Sigmoid colon (tissue), 7 donors: ENCODE data around the gene PPFIBP2. TPM values are rescaled to one million over a fixed set of nuclear protein-coding genes. Genes with fewer than 3 reads are reported as not detected.

ENCODE experiments used
- DNase-seq: peaks from one replicate; pipeline ENCODE4 v3.0.0-alpha.2; 2019
- H3K27ac ChIP-seq, 4 donors: fragments of 200-600 bp; sonication (generic); one replicate each; pipeline ENCODE4 v1.5.1; 2016 to 2019; ENCODE audit warnings: mild to moderate bottlenecking in 1 of 4
- H3K27me3 ChIP-seq, 3 donors: fragments of 200-600 bp; sonication (generic); one replicate each; pipeline ENCODE4 v1.5.1; 2019; ENCODE audit warnings: mild to moderate bottlenecking in 1 of 3
- H3K36me3 ChIP-seq, 4 donors: fragments of 200-600 bp; sonication (generic); one replicate each; pipeline ENCODE4 v1.5.1; 2016 to 2019
- H3K4me1 ChIP-seq, 4 donors: fragments of 200-600 bp; sonication (generic); one replicate each; pipeline ENCODE4 v1.5.1; 2017 to 2019
- H3K4me3 ChIP-seq, 4 donors: fragments of 200-600 bp; sonication (generic); one replicate each; pipeline ENCODE4 v1.5.1; 2017 to 2019; ENCODE audit warnings: mild to moderate bottlenecking in 2 of 4, moderate library complexity in 1 of 4
- H3K9me3 ChIP-seq, 4 donors: fragments of 200-600 bp in 3 of 4; sonication (generic) in 3 of 4; one replicate each; pipeline versions ENCODE4 v1.5.1 to v1.6.1; 2013 to 2019
- CTCF ChIP-seq, 4 experiments: fragments of 450-650 bp in 3 of 4; fragments of 200-600 bp in 1 of 4; IDR thresholded peaks; one replicate each; pipeline ENCODE4 v1.5.1; 2016 to 2019; ENCODE audit warnings: antibody characterized with exemption in 4 of 4, mild to moderate bottlenecking in 3 of 4, moderate library complexity in 2 of 4
- EP300 ChIP-seq, 4 donors: sonication (generic); formaldehyde crosslinking; IDR thresholded peaks; one replicate each; pipeline ENCODE4 v1.6.1; 2017; ENCODE audit warnings: antibody characterized with exemption in 4 of 4
- POLR2A ChIP-seq, 2 donors: fragments of 450-650 bp; IDR thresholded peaks; one replicate each; pipeline ENCODE4 v1.6.1; 2016; ENCODE audit warnings: antibody characterized with exemption in 2 of 2, mild to moderate bottlenecking in 2 of 2, moderate library complexity in 2 of 2
- POLR2AphosphoS5 ChIP-seq, 4 donors: sonication (generic); formaldehyde crosslinking; IDR thresholded peaks; one replicate each; pipeline ENCODE4 v1.6.1; 2017; ENCODE audit warnings: antibody characterized with exemption in 4 of 4
- WGBS, 2 donors: extraction: QIAGEN DNeasy Blood & Tissue Kit; methylation state at CpG; one replicate each; pipeline ENCODE4 v1.1.7; 2013; 5-methylcytosine and 5-hydroxymethylcytosine counted together
- intact Hi-C: fragments of 100-400 bp; cut with DNase I; formaldehyde crosslinking; loops from one replicate; pipeline ENCODE4 v1.15.1; 2023
- polyA plus RNA-seq, 3 donors: library from polyadenylated mRNA; stranded (reverse); fragments of 200-250 nt; gene quantifications; one replicate each; pipeline ENCODE4 v1.2.3, GENCODE V29; 2013
- total RNA-seq, 4 donors: library from RNA; depleted of rRNA; stranded (reverse); fragments of >200 nt; gene quantifications; one replicate each; pipeline ENCODE4 v1.1.0, GENCODE V29; 2016
- donor health status: healthy with polysubstance abuse.
- donor health status: Bipolar disorder and iron deficiency.
- donor health status: healthy.

Gene PPFIBP2
- total and polyA plus RNA-seq, 7 donors: 4.1 to 33.5 (median 11.6) TPM

GRCh38 chr11:7532405-7533145 lies 18.8 kb downstream of the PPFIBP2 start:
- no peaks in the 10 kb centered on the region for H3K36me3 ChIP-seq
- H3K4me1 ChIP-seq: no peaks in the 10 kb centered on the region
- H3K27ac ChIP-seq: no peak overlapping the region
- no peak overlapping the region for H3K4me3 ChIP-seq
- 81 to 89% methylated on average over 8 of the region's 8 CpGs for WGBS, 2 donors
- DNase-seq: no peak
- intact Hi-C loops: no loop called here
- no peak for TF ChIP-seq EP300 (IDR thresholded peaks at IDR 0.05)
- TF ChIP-seq POLR2AphosphoS5 (IDR thresholded peaks at IDR 0.05): no peak
- no peak for TF ChIP-seq POLR2A (IDR thresholded peaks at IDR 0.05)
- no peaks in the 10 kb centered on the region for H3K27me3 ChIP-seq
- no peaks in the 10 kb centered on the region for H3K9me3 ChIP-seq

- intact Hi-C loops: no loop called here
Measured at GRCh38 chr11:7533199-7534041, 19.6 kb downstream of the PPFIBP2 start.

GRCh38 chr11:7534042-7534378 lies 20.2 kb downstream of the PPFIBP2 start:
- no peak for DNase-seq
- H3K27ac ChIP-seq: no peak overlapping the region
- no peaks in the 10 kb centered on the region for H3K27me3 ChIP-seq
- H3K9me3 ChIP-seq: no peaks in the 10 kb centered on the region
- TF ChIP-seq POLR2AphosphoS5 (IDR thresholded peaks at IDR 0.05): no peak
- no peak for TF ChIP-seq CTCF (IDR thresholded peaks at IDR 0.05)
- TF ChIP-seq EP300 (IDR thresholded peaks at IDR 0.05): no peak
- no peak overlapping the region for H3K4me3 ChIP-seq
- no peaks in the 10 kb centered on the region for H3K4me1 ChIP-seq
- H3K36me3 ChIP-seq: no peaks in the 10 kb centered on the region
- intact Hi-C loops: no loop called here

More at GRCh38 chr11:7533199-7534041, 19.6 kb downstream of the PPFIBP2 start:
- TF ChIP-seq POLR2A (IDR thresholded peaks at IDR 0.05): no peak
- TF ChIP-seq POLR2AphosphoS5 (IDR thresholded peaks at IDR 0.05): no peak
- TF ChIP-seq EP300 (IDR thresholded peaks at IDR 0.05): no peak
- TF ChIP-seq CTCF (IDR thresholded peaks at IDR 0.05): no peak
- WGBS, 2 donors: 83 to 89% methylated on average over 8 of the region's 8 CpGs
- Histone ChIP-seq H3K4me1 (no peaks in the 10 kb centered on the region), H3K9me3 (no peaks in the 10 kb centered on the region), H3K27ac (no peak overlapping the region), H3K4me3 (no peak overlapping the region), H3K36me3 (no peaks in the 10 kb centered on the region), H3K27me3 (no peaks in the 10 kb centered on the region)
- DNase-seq: no peak

GRCh38 chr11:7536100-7536499 lies 22.3 kb downstream of the PPFIBP2 start:
- Histone ChIP-seq H3K9me3 (no peaks in the 10 kb centered on the region), H3K4me3 (no peak overlapping the region), H3K27me3 (no peaks in the 10 kb centered on the region), H3K4me1 (no peaks in the 10 kb centered on the region), H3K27ac (no peak overlapping the region), H3K36me3 (no peaks in the 10 kb centered on the region)
- intact Hi-C loops: no loop called here
- no peak for DNase-seq
- TF ChIP-seq CTCF (IDR thresholded peaks at IDR 0.05) (no peak), POLR2A (IDR thresholded peaks at IDR 0.05) (no peak), EP300 (IDR thresholded peaks at IDR 0.05) (no peak), POLR2AphosphoS5 (IDR thresholded peaks at IDR 0.05) (no peak)
- 10 to 27% methylated on average over 8 of the region's 8 CpGs for WGBS, 2 donors

- H3K36me3 ChIP-seq: no peaks in the 10 kb centered on the region
- TF ChIP-seq POLR2A (IDR thresholded peaks at IDR 0.05) (no peak), CTCF (IDR thresholded peaks at IDR 0.05) (no peak), POLR2AphosphoS5 (IDR thresholded peaks at IDR 0.05) (no peak), EP300 (IDR thresholded peaks at IDR 0.05) (no peak)
- no peaks in the 10 kb centered on the region for H3K27me3 ChIP-seq
- H3K4me1 ChIP-seq: no peaks in the 10 kb centered on the region
- no peak overlapping the region for H3K4me3 ChIP-seq
- WGBS, 2 donors: 82 to 83% methylated on average over 6 of the region's 6 CpGs
- H3K9me3 ChIP-seq: no peaks in the 10 kb centered on the region
- no peak overlapping the region for H3K27ac ChIP-seq
- no peak for DNase-seq
- intact Hi-C loops: no loop called here
Measured at GRCh38 chr11:7537265-7537664, 23.5 kb downstream of the PPFIBP2 start.
